ENCODE results near the gene HOXB5. TPM values are rescaled to one million over a fixed set of nuclear protein-coding genes. Genes with fewer than 3 reads are reported as not detected.

HOXB5 gene
- total RNA-seq, 1 experiment from 2014 or later = not detected

GRCh38 chr17:48642059-48642842, 48.7 kb upstream of the HOXB5 start:
- H3K4me3 Mint-ChIP-seq (ENCODE audit: unreplicated experiment) = no peak overlapping the region
- no TSS peak for BruUV-seq (replicated peaks)
- Histone ChIP-seq H3K36me3 (ENCODE audit: control insufficient read depth, insufficient read depth, low read length) (no peaks in the 10 kb centered on the region), H3K4me3 (ENCODE audit: low read depth, low read length) (no peak overlapping the region), H3K4me1 (peaks cover 9% of the 10 kb centered on the region; the same call in 1 of the 2 replicates), H3K9me3 (no peaks in the 10 kb centered on the region), H3K27me3 (replicated peaks; ENCODE audit: control insufficient read depth, insufficient read depth, low read length) (no peaks in the 10 kb centered on the region)
- TF ChIP-seq, protein P1, sequence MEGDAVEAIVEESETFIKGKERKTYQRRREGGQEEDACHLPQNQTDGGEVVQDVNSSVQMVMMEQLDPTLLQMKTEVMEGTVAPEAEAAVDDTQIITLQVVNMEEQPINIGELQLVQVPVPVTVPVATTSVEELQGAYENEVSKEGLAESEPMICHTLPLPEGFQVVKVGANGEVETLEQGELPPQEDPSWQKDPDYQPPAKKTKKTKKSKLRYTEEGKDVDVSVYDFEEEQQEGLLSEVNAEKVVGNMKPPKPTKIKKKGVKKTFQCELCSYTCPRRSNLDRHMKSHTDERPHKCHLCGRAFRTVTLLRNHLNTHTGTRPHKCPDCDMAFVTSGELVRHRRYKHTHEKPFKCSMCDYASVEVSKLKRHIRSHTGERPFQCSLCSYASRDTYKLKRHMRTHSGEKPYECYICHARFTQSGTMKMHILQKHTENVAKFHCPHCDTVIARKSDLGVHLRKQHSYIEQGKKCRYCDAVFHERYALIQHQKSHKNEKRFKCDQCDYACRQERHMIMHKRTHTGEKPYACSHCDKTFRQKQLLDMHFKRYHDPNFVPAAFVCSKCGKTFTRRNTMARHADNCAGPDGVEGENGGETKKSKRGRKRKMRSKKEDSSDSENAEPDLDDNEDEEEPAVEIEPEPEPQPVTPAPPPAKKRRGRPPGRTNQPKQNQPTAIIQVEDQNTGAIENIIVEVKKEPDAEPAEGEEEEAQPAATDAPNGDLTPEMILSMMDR (IDR thresholded peaks at IDR 0.05; ENCODE audit: insufficient read depth in 1 of 2, low read depth in 1 of 2, low read length in 1 of 2, severe bottlenecking in 1 of 2, unreplicated experiment in 1 of 2) = no peak
- intact Hi-C loops (cut with micrococcal nuclease; ENCODE audit: unreplicated experiment) = no loop called here
- H3K9me3 Mint-ChIP-seq (ENCODE audit: unreplicated experiment) = no peaks in the 10 kb centered on the region
- peak in 1 of 2 experiments; percentile 41 for DNase-seq
- H3K27ac Mint-ChIP-seq (ENCODE audit: unreplicated experiment) = no peak overlapping the region
- peaks cover 18% of the 10 kb centered on the region for H3K27me3 Mint-ChIP-seq (ENCODE audit: insufficient read depth, unreplicated experiment)
- H3K4me1 Mint-ChIP-seq (ENCODE audit: low read depth, unreplicated experiment) = peaks cover 6% of the 10 kb centered on the region
- ChIA-PET POLR2A (no interaction called here), CTCF (no interaction called here)
- H3K36me3 Mint-ChIP-seq (ENCODE audit: insufficient read depth, unreplicated experiment) = no peaks in the 10 kb centered on the region

- intact Hi-C loops (cut with micrococcal nuclease; ENCODE audit: unreplicated experiment) = no loop called here
- H3K27me3 ChIP-seq (replicated peaks; ENCODE audit: control insufficient read depth, insufficient read depth, low read length) = no peaks in the 10 kb centered on the region
- Mint-ChIP-seq H3K9me3 (ENCODE audit: unreplicated experiment) (no peaks in the 10 kb centered on the region), H3K27ac (ENCODE audit: unreplicated experiment) (no peak overlapping the region), H3K36me3 (ENCODE audit: insufficient read depth, unreplicated experiment) (no peaks in the 10 kb centered on the region), H3K4me3 (ENCODE audit: unreplicated experiment) (no peak overlapping the region), H3K4me1 (ENCODE audit: low read depth, unreplicated experiment) (no peaks in the 10 kb centered on the region), H3K27me3 (ENCODE audit: insufficient read depth, unreplicated experiment) (peaks cover 13% of the 10 kb centered on the region)
- ChIA-PET POLR2A (no interaction called here), CTCF (interaction anchor here (0.6 kb wide), 1 partner anchor 1490 kb away, joined by 4 read pairs; no protein-coding TSS in a partner anchor)
- no peaks in the 10 kb centered on the region for H3K9me3 ChIP-seq
- TF ChIP-seq, protein P1 (IDR thresholded peaks at IDR 0.05; ENCODE audit: insufficient read depth in 1 of 2, low read depth in 1 of 2, low read length in 1 of 2, severe bottlenecking in 1 of 2, unreplicated experiment in 1 of 2) = no peak
- BruUV-seq (replicated peaks) = no TSS peak
- H3K36me3 ChIP-seq (ENCODE audit: control insufficient read depth, insufficient read depth, low read length) = no peaks in the 10 kb centered on the region
- H3K4me3 ChIP-seq (ENCODE audit: low read depth, low read length) = no peak overlapping the region
- DNase-seq = peak in 1 of 2 experiments; percentile 38
- H3K4me1 ChIP-seq = peaks cover 9% of the 10 kb centered on the region; the same call in 1 of the 2 replicates
Observed at GRCh38 chr17:48641541-48642058, 48.0 kb upstream of the HOXB5 start.

- intact Hi-C loops (cut with micrococcal nuclease; ENCODE audit: unreplicated experiment) = no loop called here
- no peak overlapping the region for H3K4me3 Mint-ChIP-seq (ENCODE audit: unreplicated experiment)
- peaks cover 13% of the 10 kb centered on the region for H3K27me3 Mint-ChIP-seq (ENCODE audit: insufficient read depth, unreplicated experiment)
- no peak overlapping the region for H3K4me3 ChIP-seq (ENCODE audit: low read depth, low read length)
- H3K9me3 ChIP-seq = no peaks in the 10 kb centered on the region
- ChIA-PET POLR2A (no interaction called here), CTCF (no interaction called here)
- no peaks in the 10 kb centered on the region for H3K36me3 Mint-ChIP-seq (ENCODE audit: insufficient read depth, unreplicated experiment)
- H3K4me1 Mint-ChIP-seq (ENCODE audit: low read depth, unreplicated experiment) = no peaks in the 10 kb centered on the region
- peaks cover 2% of the 10 kb centered on the region; the same call in 1 of the 2 replicates for H3K4me1 ChIP-seq
- H3K27me3 ChIP-seq (replicated peaks; ENCODE audit: control insufficient read depth, insufficient read depth, low read length) = no peaks in the 10 kb centered on the region
- TF ChIP-seq, protein P1 (IDR thresholded peaks at IDR 0.05; ENCODE audit: insufficient read depth in 1 of 2, low read depth in 1 of 2, low read length in 1 of 2, severe bottlenecking in 1 of 2, unreplicated experiment in 1 of 2) = no peak
- H3K36me3 ChIP-seq (ENCODE audit: control insufficient read depth, insufficient read depth, low read length) = no peaks in the 10 kb centered on the region
- H3K27ac Mint-ChIP-seq (ENCODE audit: unreplicated experiment) = no peak overlapping the region
- no peaks in the 10 kb centered on the region for H3K9me3 Mint-ChIP-seq (ENCODE audit: unreplicated experiment)
- no peak for DNase-seq
- BruUV-seq (replicated peaks) = no TSS peak
Observed at GRCh38 chr17:48640858-48641180, 47.2 kb upstream of the HOXB5 start.

All from Caco-2 (cell line).